Body of pancreas (tissue), 4 donors: ENCODE results near the gene NKTR.

Experiments
- POLR2A ChIP-seq, 3 donors: fragments of 450-650 bp; IDR thresholded peaks; one replicate each; pipeline ENCODE4 v1.6.1; 2016; ENCODE audit warnings: antibody characterized with exemption in 3 of 3, mild to moderate bottlenecking in 2 of 3
- TF ChIP-seq, protein P1 (sequence below), 7 experiments: fragments of 450-650 bp in 4 of 7; fragments of 200-600 bp in 3 of 7; sonication (generic) in 3 of 7; IDR thresholded peaks; one replicate each; pipeline ENCODE4 v1.5.1; 2016 to 2019; ENCODE audit warnings: antibody characterized with exemption in 7 of 7

DNA sequence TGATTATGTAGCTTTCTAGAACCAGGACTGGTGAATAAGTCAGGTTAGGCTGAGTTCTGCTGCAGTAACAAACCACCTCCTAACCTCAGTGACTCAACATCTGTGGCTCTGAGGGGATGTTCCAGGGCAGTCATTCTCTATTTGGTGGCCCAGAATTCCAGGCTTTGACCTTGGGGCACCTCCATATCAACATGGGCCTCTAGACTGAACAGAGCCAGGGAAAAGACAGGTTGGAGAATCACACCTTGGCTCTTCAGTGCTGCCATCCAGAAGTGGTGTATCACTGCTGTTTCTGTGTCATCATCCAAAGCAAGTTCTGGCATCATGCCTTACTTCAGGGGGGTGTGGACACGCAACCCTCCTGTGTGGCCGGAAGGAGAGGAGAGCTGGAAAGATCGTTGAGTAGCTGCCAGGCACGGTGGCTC lies 68.3 kb downstream of the NKTR start:
- TF ChIP-seq, protein P1, sequence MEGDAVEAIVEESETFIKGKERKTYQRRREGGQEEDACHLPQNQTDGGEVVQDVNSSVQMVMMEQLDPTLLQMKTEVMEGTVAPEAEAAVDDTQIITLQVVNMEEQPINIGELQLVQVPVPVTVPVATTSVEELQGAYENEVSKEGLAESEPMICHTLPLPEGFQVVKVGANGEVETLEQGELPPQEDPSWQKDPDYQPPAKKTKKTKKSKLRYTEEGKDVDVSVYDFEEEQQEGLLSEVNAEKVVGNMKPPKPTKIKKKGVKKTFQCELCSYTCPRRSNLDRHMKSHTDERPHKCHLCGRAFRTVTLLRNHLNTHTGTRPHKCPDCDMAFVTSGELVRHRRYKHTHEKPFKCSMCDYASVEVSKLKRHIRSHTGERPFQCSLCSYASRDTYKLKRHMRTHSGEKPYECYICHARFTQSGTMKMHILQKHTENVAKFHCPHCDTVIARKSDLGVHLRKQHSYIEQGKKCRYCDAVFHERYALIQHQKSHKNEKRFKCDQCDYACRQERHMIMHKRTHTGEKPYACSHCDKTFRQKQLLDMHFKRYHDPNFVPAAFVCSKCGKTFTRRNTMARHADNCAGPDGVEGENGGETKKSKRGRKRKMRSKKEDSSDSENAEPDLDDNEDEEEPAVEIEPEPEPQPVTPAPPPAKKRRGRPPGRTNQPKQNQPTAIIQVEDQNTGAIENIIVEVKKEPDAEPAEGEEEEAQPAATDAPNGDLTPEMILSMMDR (IDR thresholded peaks at IDR 0.05) = no peak
- no peak for TF ChIP-seq POLR2A (IDR thresholded peaks at IDR 0.05)
